Karpas-422 (cell line): Measurements from ENCODE around the gene ASPA. TPM values are rescaled to one million over a fixed set of nuclear protein-coding genes. Genes with fewer than 3 reads are reported as not detected.

Source experiments
- DNase-seq: peaks from one replicate; pipeline ENCODE4 v3.0.0-alpha.2; 2015
- H2AFZ ChIP-seq: fragments of 200-600 bp; sonication (generic); 2 replicates; pipeline ENCODE4 v1.6.1; 2014; ENCODE audit warnings: antibody characterized with exemption, low read length, mixed read lengths
- H3K27ac ChIP-seq: fragments of 200-600 bp; sonication (generic); 2 replicates; pipeline ENCODE4 v1.5.1; 2014; ENCODE audit warnings: mild to moderate bottlenecking, low read length, moderate library complexity
- H3K27me3 ChIP-seq: fragments of 200-600 bp; sonication (generic); 2 replicates; pipeline ENCODE4 v1.6.1; 2014; ENCODE audit warnings: low read length, mixed read lengths
- H3K36me3 ChIP-seq: fragments of 200-600 bp; sonication (generic); 2 replicates; pipeline ENCODE4 v1.6.1; 2014; ENCODE audit warnings: low read length, mixed read lengths; ENCODE audit not compliant: insufficient read depth
- H3K4me1 ChIP-seq: fragments of 200-600 bp; sonication (generic); 2 replicates; pipeline ENCODE4 v1.6.1; 2014; ENCODE audit warnings: mild to moderate bottlenecking, low read length, mixed read lengths
- H3K4me2 ChIP-seq: fragments of 200-600 bp; sonication (generic); 2 replicates; pipeline ENCODE4 v1.6.1; 2014; ENCODE audit warnings: low read length, low read depth, mild to moderate bottlenecking; ENCODE audit not compliant: poor library complexity, severe bottlenecking
- H3K4me3 ChIP-seq: fragments of 200-600 bp; sonication (generic); 2 replicates; pipeline ENCODE4 v1.5.1; 2014; ENCODE audit warnings: mild to moderate bottlenecking, antibody characterized with exemption, low read length, mixed read lengths
- H3K79me2 ChIP-seq: fragments of 200-600 bp; sonication (generic); 2 replicates; pipeline ENCODE4 v1.6.1; 2014; ENCODE audit warnings: mild to moderate bottlenecking, low read length, mixed read lengths
- H3K9ac ChIP-seq: fragments of 200-600 bp; sonication (generic); 2 replicates; pipeline ENCODE4 v1.6.0; 2014; ENCODE audit warnings: low read length
- H3K9me2 ChIP-seq: fragments of 200-600 bp; sonication (generic), shearing (Covaris generic); replicated peaks from 2 replicates; pipeline ENCODE4 v1.6.0; 2014; ENCODE audit warnings: mild to moderate bottlenecking, low read length, moderate library complexity; ENCODE audit not compliant: insufficient read depth
- H3K9me3 ChIP-seq: fragments of 300-700, 200-600 bp; sonication (generic); 2 replicates; pipeline ENCODE4 v1.6.1; 2014; ENCODE audit warnings: low read length, mixed read lengths
- H4K20me1 ChIP-seq: fragments of 200-600 bp; sonication (generic); 2 replicates; pipeline ENCODE4 v1.6.1; 2014; ENCODE audit warnings: mild to moderate bottlenecking, antibody characterized with exemption, low read length, low read depth; ENCODE audit not compliant: insufficient read depth
- total RNA-seq: library from RNA; depleted of rRNA; stranded (reverse); fragments of >200 nt; shearing (Covaris generic); gene quantifications from 2 replicates; pipeline ENCODE4 v1.2.3, GENCODE V29; 2014; ENCODE audit warnings: low replicate concordance

The ASPA gene
- total RNA-seq, 1 experiment from 2014 or later, result not detected

- no peak overlapping the region for H2AFZ ChIP-seq
- no peaks in the 10 kb centered on the region for H3K79me2 ChIP-seq
- H3K9me2 ChIP-seq, result no peaks in the 10 kb centered on the region
- H3K27me3 ChIP-seq, result no peaks in the 10 kb centered on the region
- H3K4me1 ChIP-seq, result no peaks in the 10 kb centered on the region
- no peaks in the 10 kb centered on the region for H3K9me3 ChIP-seq
- no peak overlapping the region for H3K4me2 ChIP-seq
- H3K36me3 ChIP-seq, result no peaks in the 10 kb centered on the region
- H3K27ac ChIP-seq, result no peak overlapping the region
- no peak for DNase-seq
- no peak overlapping the region for H3K4me3 ChIP-seq
- no peak overlapping the region for H3K9ac ChIP-seq
- no peaks in the 10 kb centered on the region for H4K20me1 ChIP-seq
These were observed 67.7 kb downstream of the ASPA start for GRCh38 chr17:3543453-3543852.

GRCh38 chr17:3544365-3544764 lies 68.6 kb downstream of the ASPA start:
- no peak overlapping the region for H3K4me3 ChIP-seq
- H3K27ac ChIP-seq, result no peak overlapping the region
- no peaks in the 10 kb centered on the region for H3K9me2 ChIP-seq
- no peaks in the 10 kb centered on the region for H3K27me3 ChIP-seq
- H3K79me2 ChIP-seq, result no peaks in the 10 kb centered on the region
- no peak for DNase-seq
- H2AFZ ChIP-seq, result no peak overlapping the region
- no peak overlapping the region for H3K4me2 ChIP-seq
- no peak overlapping the region for H3K9ac ChIP-seq
- no peaks in the 10 kb centered on the region for H3K36me3 ChIP-seq
- H3K4me1 ChIP-seq, result no peaks in the 10 kb centered on the region
- H3K9me3 ChIP-seq, result no peaks in the 10 kb centered on the region
- H4K20me1 ChIP-seq, result no peaks in the 10 kb centered on the region

GRCh38 chr17:3545151-3545550 lies 69.4 kb downstream of the ASPA start:
- no peaks in the 10 kb centered on the region for H4K20me1 ChIP-seq
- H3K4me3 ChIP-seq, result no peak overlapping the region
- H3K9me2 ChIP-seq, result no peaks in the 10 kb centered on the region
- no peaks in the 10 kb centered on the region for H3K36me3 ChIP-seq
- no peaks in the 10 kb centered on the region for H3K27me3 ChIP-seq
- no peaks in the 10 kb centered on the region for H3K79me2 ChIP-seq
- no peak overlapping the region for H3K4me2 ChIP-seq
- H3K27ac ChIP-seq, result no peak overlapping the region
- no peak overlapping the region for H2AFZ ChIP-seq
- H3K9me3 ChIP-seq, result no peaks in the 10 kb centered on the region
- H3K9ac ChIP-seq, result no peak overlapping the region
- DNase-seq, result no peak
- H3K4me1 ChIP-seq, result no peaks in the 10 kb centered on the region

GRCh38 chr17:3546521-3546920 lies 70.7 kb downstream of the ASPA start:
- no peak overlapping the region for H3K9ac ChIP-seq
- H2AFZ ChIP-seq, result no peak overlapping the region
- H3K4me2 ChIP-seq, result no peak overlapping the region
- H3K36me3 ChIP-seq, result no peaks in the 10 kb centered on the region
- no peaks in the 10 kb centered on the region for H3K4me1 ChIP-seq
- no peaks in the 10 kb centered on the region for H3K9me2 ChIP-seq
- H3K9me3 ChIP-seq, result no peaks in the 10 kb centered on the region
- H3K27me3 ChIP-seq, result no peaks in the 10 kb centered on the region
- H3K27ac ChIP-seq, result no peak overlapping the region
- H3K4me3 ChIP-seq, result no peak overlapping the region
- DNase-seq, result no peak
- no peaks in the 10 kb centered on the region for H4K20me1 ChIP-seq
- no peaks in the 10 kb centered on the region for H3K79me2 ChIP-seq

GRCh38 chr17:3546997-3547396 lies 71.2 kb downstream of the ASPA start:
- Histone ChIP-seq H4K20me1 (no peaks in the 10 kb centered on the region), H3K27me3 (no peaks in the 10 kb centered on the region), H3K4me2 (no peak overlapping the region), H3K79me2 (no peaks in the 10 kb centered on the region), H3K9me2 (no peaks in the 10 kb centered on the region), H3K4me3 (no peak overlapping the region), H3K36me3 (no peaks in the 10 kb centered on the region), H3K9me3 (no peaks in the 10 kb centered on the region), H3K9ac (no peak overlapping the region), H3K4me1 (no peaks in the 10 kb centered on the region), H2AFZ (no peak overlapping the region), H3K27ac (no peak overlapping the region)
- no peak for DNase-seq

- Histone ChIP-seq H3K4me2 (no peak overlapping the region), H3K9me2 (no peaks in the 10 kb centered on the region), H3K9me3 (no peaks in the 10 kb centered on the region), H2AFZ (no peak overlapping the region), H3K27ac (no peak overlapping the region), H3K4me1 (no peaks in the 10 kb centered on the region), H3K9ac (no peak overlapping the region), H3K27me3 (no peaks in the 10 kb centered on the region), H3K36me3 (no peaks in the 10 kb centered on the region), H4K20me1 (no peaks in the 10 kb centered on the region), H3K79me2 (no peaks in the 10 kb centered on the region), H3K4me3 (no peak overlapping the region)
- no peak for DNase-seq
These were observed 71.8 kb downstream of the ASPA start for GRCh38 chr17:3547628-3548027.

GRCh38 chr17:3549610-3550162 lies 73.9 kb downstream of the ASPA start:
- H3K27me3 ChIP-seq, result no peaks in the 10 kb centered on the region
- no peaks in the 10 kb centered on the region for H3K9me2 ChIP-seq
- H3K4me3 ChIP-seq, result no peak overlapping the region
- H3K4me1 ChIP-seq, result no peaks in the 10 kb centered on the region
- H3K9me3 ChIP-seq, result no peaks in the 10 kb centered on the region
- no peak overlapping the region for H3K27ac ChIP-seq
- H3K36me3 ChIP-seq, result no peaks in the 10 kb centered on the region
- no peak overlapping the region for H2AFZ ChIP-seq
- H3K4me2 ChIP-seq, result no peak overlapping the region
- no peak overlapping the region for H3K9ac ChIP-seq
- no peaks in the 10 kb centered on the region for H3K79me2 ChIP-seq
- DNase-seq, result no peak
- no peaks in the 10 kb centered on the region for H4K20me1 ChIP-seq

GRCh38 chr17:3551189-3551588 lies 75.4 kb downstream of the ASPA start:
- no peak overlapping the region for H3K4me3 ChIP-seq
- no peak overlapping the region for H3K4me2 ChIP-seq
- no peaks in the 10 kb centered on the region for H3K9me2 ChIP-seq
- DNase-seq, result no peak
- H4K20me1 ChIP-seq, result no peaks in the 10 kb centered on the region
- no peak overlapping the region for H3K27ac ChIP-seq
- H2AFZ ChIP-seq, result no peak overlapping the region
- H3K4me1 ChIP-seq, result no peaks in the 10 kb centered on the region
- H3K79me2 ChIP-seq, result no peaks in the 10 kb centered on the region
- H3K9me3 ChIP-seq, result no peaks in the 10 kb centered on the region
- no peaks in the 10 kb centered on the region for H3K27me3 ChIP-seq
- H3K36me3 ChIP-seq, result no peaks in the 10 kb centered on the region
- no peak overlapping the region for H3K9ac ChIP-seq

- Histone ChIP-seq H3K79me2 (no peaks in the 10 kb centered on the region), H3K9me3 (no peaks in the 10 kb centered on the region), H3K4me1 (peaks cover 9% of the 10 kb centered on the region; the same call in 1 of the 2 replicates), H3K4me3 (no peak overlapping the region), H3K9me2 (no peaks in the 10 kb centered on the region), H2AFZ (no peak overlapping the region), H3K4me2 (no peak overlapping the region), H3K27ac (no peak overlapping the region), H3K27me3 (no peaks in the 10 kb centered on the region), H4K20me1 (no peaks in the 10 kb centered on the region), H3K9ac (no peak overlapping the region), H3K36me3 (no peaks in the 10 kb centered on the region)
- no peak for DNase-seq
These were observed 77.1 kb downstream of the ASPA start for GRCh38 chr17:3552916-3553315.
